GM06990 (cell line): ENCODE measurements around the gene HIVEP3.

Source experiments
- DNase-seq: peaks from one replicate; pipeline ENCODE4 v3.0.0-alpha.2; 2011; ENCODE audit not compliant: insufficient read length; ENCODE audit errors: extremely low read depth
- H3K27me3 ChIP-seq: replicated peaks from 2 replicates; pipeline ENCODE4 v1.6.0; 2011; ENCODE audit warnings: low read length; ENCODE audit not compliant: control insufficient read depth, insufficient read depth
- H3K36me3 ChIP-seq: 2 replicates; pipeline ENCODE4 v1.5.1; 2011; ENCODE audit warnings: low read length; ENCODE audit not compliant: control insufficient read depth, insufficient read depth
- H3K4me3 ChIP-seq: replicated peaks from 2 replicates; pipeline ENCODE4 v1.5.1; 2011; ENCODE audit warnings: low read depth, mild to moderate bottlenecking, control low read depth, low read length
- TF ChIP-seq, protein P1 (sequence below): IDR thresholded peaks from 2 replicates; pipeline ENCODE4 v1.5.1; 2011; ENCODE audit warnings: low read length, control low read depth, mild to moderate bottlenecking, inconsistent platforms; ENCODE audit not compliant: insufficient read depth, poor library complexity, severe bottlenecking

HIVEP3 gene

DNA sequence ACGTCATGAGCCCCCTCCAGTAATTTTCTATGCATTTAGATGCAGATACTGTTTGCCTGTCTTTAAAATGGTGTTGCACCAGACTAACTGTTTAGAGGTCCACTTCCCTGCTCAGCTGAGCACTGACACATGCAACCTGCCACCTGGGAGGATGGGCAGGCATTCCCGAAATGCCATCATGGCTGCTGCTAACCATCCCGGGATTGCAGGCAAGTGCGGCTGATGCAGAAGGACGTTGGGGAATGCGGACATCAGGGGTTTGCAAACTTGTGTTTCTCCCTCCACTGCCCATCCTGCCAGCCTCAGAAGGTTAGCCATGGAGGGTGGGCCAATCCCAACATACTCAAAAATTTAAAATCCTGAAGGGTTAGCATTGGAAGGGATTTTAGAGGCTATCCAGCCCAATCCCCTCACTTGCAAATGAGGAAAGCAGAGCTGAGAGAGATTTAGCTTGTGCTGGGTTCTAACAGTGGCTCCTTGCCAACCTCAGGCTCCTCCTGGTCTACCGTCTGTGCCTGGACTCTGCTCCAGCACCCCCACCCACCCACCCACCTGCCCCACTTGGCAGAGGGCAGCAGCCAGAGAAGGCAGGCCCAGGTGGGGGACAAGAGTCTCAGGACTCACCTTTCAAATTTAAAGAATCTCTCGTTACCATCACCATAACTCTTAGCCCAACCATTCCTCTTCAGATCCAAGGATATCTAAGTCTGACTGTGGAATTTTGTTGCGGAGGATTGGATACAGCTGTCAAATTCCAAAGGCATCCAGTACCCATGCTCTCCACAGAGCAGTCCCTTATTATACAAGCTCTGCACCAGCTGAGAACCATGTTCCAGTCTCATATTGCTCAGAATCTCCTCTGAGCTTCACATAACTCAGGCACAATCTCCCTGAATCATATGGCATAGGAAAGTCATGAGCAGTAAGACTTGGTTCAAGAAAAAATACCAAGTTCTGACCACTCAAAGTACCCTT is 34.2 kb downstream of the HIVEP3 start:
- TF ChIP-seq, protein P1, sequence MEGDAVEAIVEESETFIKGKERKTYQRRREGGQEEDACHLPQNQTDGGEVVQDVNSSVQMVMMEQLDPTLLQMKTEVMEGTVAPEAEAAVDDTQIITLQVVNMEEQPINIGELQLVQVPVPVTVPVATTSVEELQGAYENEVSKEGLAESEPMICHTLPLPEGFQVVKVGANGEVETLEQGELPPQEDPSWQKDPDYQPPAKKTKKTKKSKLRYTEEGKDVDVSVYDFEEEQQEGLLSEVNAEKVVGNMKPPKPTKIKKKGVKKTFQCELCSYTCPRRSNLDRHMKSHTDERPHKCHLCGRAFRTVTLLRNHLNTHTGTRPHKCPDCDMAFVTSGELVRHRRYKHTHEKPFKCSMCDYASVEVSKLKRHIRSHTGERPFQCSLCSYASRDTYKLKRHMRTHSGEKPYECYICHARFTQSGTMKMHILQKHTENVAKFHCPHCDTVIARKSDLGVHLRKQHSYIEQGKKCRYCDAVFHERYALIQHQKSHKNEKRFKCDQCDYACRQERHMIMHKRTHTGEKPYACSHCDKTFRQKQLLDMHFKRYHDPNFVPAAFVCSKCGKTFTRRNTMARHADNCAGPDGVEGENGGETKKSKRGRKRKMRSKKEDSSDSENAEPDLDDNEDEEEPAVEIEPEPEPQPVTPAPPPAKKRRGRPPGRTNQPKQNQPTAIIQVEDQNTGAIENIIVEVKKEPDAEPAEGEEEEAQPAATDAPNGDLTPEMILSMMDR: no peak
- Histone ChIP-seq H3K4me3 (no peak overlapping the region), H3K27me3 (no peaks in the 10 kb centered on the region), H3K36me3 (no peaks in the 10 kb centered on the region)
- DNase-seq: no peak

DNA sequence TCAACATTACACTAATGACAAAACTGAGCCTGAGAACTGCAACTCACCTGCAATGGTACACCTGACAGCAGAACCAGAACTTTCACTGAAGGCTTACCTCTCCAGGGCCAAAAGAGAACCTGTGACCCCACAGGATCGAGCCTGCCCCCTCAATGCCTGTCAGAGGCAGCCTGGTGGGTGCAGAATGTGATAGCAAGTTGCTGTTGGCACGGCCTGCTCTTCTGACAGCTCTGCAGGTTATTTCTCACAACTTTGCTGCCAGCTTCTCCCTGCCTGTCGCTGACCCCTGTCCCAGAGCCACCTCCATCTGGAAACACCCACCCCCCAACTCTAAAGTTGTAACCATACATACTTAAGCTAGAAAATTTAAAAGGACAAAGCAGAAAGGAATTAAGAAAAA is 35.2 kb downstream of the HIVEP3 start:
- TF ChIP-seq, protein P1: no peak
- no peak overlapping the region for H3K4me3 ChIP-seq
- no peak for DNase-seq
- no peaks in the 10 kb centered on the region for H3K36me3 ChIP-seq
- H3K27me3 ChIP-seq: no peaks in the 10 kb centered on the region

DNA sequence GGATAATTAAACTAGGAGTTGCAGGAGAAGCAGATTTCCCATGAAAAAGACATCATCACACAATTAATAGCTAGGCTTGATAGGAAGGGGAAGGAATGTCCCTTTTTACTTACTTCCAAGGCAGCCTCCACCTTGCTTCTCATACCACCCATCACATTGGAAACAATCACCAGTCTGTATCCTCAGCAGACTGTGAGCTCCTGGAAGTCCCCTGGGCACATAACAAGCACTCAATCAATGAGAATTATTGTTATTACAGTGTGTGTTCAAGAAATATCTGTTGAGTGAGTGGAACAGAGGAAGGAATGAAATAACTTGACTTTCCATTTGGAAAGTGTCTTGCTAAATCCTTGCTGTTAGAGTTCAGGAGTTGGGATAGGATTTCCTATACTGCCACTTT is 36.2 kb downstream of the HIVEP3 start:
- no peaks in the 10 kb centered on the region for H3K36me3 ChIP-seq
- H3K27me3 ChIP-seq: no peaks in the 10 kb centered on the region
- no peak for DNase-seq
- TF ChIP-seq, protein P1: no peak
- no peak overlapping the region for H3K4me3 ChIP-seq

DNA sequence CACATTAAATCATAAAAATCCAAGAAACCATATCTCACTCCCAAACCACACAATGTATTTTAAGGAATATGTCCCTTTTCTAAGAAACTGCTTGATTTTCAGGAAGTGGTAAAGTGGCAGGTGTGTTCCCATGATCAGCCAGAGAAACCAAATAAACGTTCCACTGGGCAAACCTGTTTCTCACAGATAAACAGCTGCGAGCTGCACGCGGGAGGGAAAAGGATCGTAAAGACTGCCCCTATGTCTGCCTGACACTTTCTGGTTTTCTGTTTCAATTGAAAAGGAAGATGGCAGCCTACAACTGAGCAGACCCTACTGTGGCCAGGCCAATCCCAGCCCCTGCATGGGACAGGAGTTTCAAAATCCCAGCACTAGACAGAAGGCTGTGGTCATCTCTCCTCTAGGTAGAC is 36.6 kb downstream of the HIVEP3 start:
- TF ChIP-seq, protein P1: no peak
- H3K27me3 ChIP-seq: no peaks in the 10 kb centered on the region
- no peak for DNase-seq
- no peaks in the 10 kb centered on the region for H3K36me3 ChIP-seq
- H3K4me3 ChIP-seq: no peak overlapping the region

DNA sequence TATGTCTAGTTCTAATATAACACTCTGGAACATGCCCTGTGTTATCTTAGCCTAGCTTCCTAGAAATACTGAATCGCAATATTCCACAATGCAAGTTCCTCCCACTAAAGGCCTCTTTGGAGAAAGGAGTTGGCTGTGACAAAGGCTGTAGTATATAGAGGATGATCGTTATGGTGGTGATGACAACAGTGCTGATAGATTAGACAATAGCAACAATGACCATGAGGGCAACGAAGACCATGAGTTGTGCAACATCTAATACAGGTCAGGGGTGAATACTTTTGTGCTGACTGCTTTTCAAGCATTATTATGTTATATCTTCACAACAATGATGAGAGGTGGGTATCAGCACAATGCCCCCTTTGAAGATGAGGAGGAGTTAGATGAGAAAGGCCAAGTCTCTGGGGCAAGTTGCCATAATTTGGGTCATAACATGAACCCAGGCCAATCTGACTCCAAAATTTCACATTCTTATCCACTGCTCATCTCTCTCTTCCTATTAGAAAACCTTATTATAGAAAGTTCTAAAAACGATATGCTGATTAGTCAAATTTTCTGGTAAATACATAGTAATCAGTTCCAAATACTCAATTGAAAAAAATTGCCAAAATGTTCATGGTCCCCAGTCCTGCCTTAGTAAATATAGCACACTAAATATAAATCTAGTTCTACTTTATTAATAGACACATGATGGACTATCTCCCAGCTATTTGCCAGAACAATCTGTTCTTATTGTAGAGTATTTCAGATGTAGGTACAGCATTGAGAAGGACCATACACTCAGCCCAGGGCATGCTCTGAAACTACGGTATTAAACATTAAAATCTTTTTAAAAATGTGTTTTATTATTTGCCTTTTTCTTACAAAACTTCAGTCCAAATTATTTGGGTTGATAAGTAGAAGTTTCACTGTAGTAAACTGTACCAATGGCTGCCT is 37.5 kb downstream of the HIVEP3 start:
- Histone ChIP-seq H3K27me3 (no peaks in the 10 kb centered on the region), H3K36me3 (no peaks in the 10 kb centered on the region), H3K4me3 (no peak overlapping the region)
- TF ChIP-seq, protein P1: no peak
- no peak for DNase-seq
